HL-60 (cell line): ENCODE data around the gene USP48.

ENCODE experiments used
- CTCF ChIP-seq: IDR thresholded peaks from one replicate; pipeline ENCODE4 v1.5.1; 2011; ENCODE audit warnings: low read length, control low read depth, inconsistent platforms; ENCODE audit not compliant: insufficient read depth
- POLR2AphosphoS5 ChIP-seq: IDR thresholded peaks from 2 replicates; pipeline ENCODE4 v1.6.1; 2012; ENCODE audit warnings: low read depth

DNA sequence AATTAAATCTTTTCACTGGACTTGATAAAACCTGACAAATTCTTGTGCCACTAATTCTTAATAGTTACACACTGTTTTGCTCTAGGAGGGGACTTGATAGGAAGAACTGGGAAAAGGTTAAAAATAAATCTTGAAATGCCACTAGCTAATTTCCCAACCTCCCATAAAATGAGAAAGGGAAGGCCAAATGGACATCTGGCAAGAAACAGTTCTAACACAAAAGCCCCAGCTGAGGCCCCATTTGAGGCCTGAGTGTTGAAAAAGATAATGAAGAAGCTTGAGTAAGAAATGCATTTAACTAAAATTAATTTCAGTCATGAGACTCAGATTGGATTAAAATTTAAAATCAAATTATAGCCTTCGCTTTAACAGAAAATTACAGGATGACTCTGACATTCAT is 102.6 kb downstream of the USP48 start:
- TF ChIP-seq CTCF (no peak), POLR2AphosphoS5 (no peak)
